Osteocyte (in vitro differentiated cells): ENCODE results near the gene AVEN. TPM values are rescaled to one million over a fixed set of nuclear protein-coding genes. Genes with fewer than 3 reads are reported as not detected.

Experiments used
- DNase-seq: peaks from one replicate; pipeline ENCODE4 v3.0.0; 2021; ENCODE audit warnings: mixed read lengths; ENCODE audit not compliant: unreplicated experiment; ENCODE audit errors: extremely low spot score
- H3K27ac Mint-ChIP-seq: one replicate; pipeline ENCODE4 v1.8.0; 2021; ENCODE audit warnings: mild to moderate bottlenecking, mixed read lengths; ENCODE audit not compliant: unreplicated experiment
- H3K27me3 Mint-ChIP-seq: one replicate; pipeline ENCODE4 v1.8.0; 2021; ENCODE audit warnings: mixed read lengths; ENCODE audit not compliant: unreplicated experiment
- H3K36me3 Mint-ChIP-seq: one replicate; pipeline ENCODE4 v1.8.0; 2021; ENCODE audit warnings: mixed read lengths; ENCODE audit not compliant: unreplicated experiment
- H3K4me1 Mint-ChIP-seq: one replicate; pipeline ENCODE4 v1.8.0; 2021; ENCODE audit warnings: mixed read lengths; ENCODE audit not compliant: unreplicated experiment
- H3K4me3 Mint-ChIP-seq: one replicate; pipeline ENCODE4 v1.8.0; 2021; ENCODE audit warnings: mild to moderate bottlenecking, moderate library complexity, mixed read lengths; ENCODE audit not compliant: unreplicated experiment
- H3K9me3 Mint-ChIP-seq: one replicate; pipeline ENCODE4 v1.8.0; 2021; ENCODE audit warnings: mixed read lengths; ENCODE audit not compliant: unreplicated experiment
- total RNA-seq: library from RNA; stranded (reverse); gene quantifications from 2 replicates; pipeline ENCODE4 v1.2.1, GENCODE V29; 2021
- TF ChIP-seq, protein P1 (sequence below): fragments of 200-600 bp; sonication (generic); IDR thresholded peaks from 2 replicates; pipeline ENCODE4 v1.5.0; 2021; ENCODE audit warnings: antibody characterized with exemption, mild to moderate bottlenecking, moderate library complexity

The AVEN gene
- total RNA-seq, 1 donor from 2014 or later: 12.5 TPM

GRCh38 chr15:33923446-33923845, 115.6 kb downstream of the AVEN start:
- no peaks in the 10 kb centered on the region for H3K27me3 Mint-ChIP-seq
- H3K4me1 Mint-ChIP-seq: peaks cover 3% of the 10 kb centered on the region
- H3K4me3 Mint-ChIP-seq: no peak overlapping the region
- TF ChIP-seq, protein P1, sequence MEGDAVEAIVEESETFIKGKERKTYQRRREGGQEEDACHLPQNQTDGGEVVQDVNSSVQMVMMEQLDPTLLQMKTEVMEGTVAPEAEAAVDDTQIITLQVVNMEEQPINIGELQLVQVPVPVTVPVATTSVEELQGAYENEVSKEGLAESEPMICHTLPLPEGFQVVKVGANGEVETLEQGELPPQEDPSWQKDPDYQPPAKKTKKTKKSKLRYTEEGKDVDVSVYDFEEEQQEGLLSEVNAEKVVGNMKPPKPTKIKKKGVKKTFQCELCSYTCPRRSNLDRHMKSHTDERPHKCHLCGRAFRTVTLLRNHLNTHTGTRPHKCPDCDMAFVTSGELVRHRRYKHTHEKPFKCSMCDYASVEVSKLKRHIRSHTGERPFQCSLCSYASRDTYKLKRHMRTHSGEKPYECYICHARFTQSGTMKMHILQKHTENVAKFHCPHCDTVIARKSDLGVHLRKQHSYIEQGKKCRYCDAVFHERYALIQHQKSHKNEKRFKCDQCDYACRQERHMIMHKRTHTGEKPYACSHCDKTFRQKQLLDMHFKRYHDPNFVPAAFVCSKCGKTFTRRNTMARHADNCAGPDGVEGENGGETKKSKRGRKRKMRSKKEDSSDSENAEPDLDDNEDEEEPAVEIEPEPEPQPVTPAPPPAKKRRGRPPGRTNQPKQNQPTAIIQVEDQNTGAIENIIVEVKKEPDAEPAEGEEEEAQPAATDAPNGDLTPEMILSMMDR: no peak
- no peaks in the 10 kb centered on the region for H3K36me3 Mint-ChIP-seq
- no peaks in the 10 kb centered on the region for H3K9me3 Mint-ChIP-seq
- no peak for DNase-seq
- H3K27ac Mint-ChIP-seq: no peak overlapping the region

DNA sequence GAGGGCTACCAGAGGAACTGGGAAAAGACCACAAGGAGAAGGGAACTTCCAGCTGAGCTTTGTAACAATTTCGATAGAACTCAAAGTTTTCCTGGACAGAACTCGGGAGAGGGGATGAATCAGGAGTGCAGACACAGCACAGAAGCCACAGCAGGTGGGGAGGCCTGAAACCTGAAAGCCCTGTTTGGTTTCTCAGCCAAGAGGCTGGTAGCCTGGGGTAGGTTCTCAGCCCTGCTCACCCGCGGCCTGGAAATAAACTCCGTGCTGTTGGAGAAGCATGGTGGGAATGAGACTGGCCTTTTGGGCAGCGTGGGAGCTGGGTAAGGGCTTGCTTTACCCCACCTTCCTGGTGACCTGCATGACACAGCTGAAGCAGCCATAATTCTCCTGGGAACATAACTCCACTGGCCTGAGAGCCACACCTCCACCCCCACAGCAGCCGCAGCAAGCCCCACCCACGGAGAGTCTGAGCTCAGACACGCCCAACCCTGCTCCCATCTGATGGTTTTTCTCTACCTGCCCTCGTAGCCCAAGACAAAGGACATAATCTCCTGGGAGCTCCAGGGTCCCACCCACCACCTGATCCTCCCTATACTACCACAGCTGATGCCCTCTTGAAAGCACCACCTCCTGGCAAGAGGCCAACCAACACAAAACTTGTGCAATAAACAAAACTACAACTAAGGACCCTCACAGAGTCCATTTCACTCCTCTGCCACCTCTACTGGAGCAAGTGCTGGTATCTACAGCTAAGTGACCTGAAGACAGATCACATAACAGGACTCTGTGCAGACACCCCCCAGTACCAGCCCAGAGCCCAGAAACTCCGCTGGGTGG, 123.2 kb downstream of the AVEN start:
- Mint-ChIP-seq H3K36me3 (no peaks in the 10 kb centered on the region), H3K4me1 (peaks cover 13% of the 10 kb centered on the region), H3K27ac (no peak overlapping the region), H3K9me3 (no peaks in the 10 kb centered on the region), H3K27me3 (no peaks in the 10 kb centered on the region), H3K4me3 (no peak overlapping the region)
- no peak for DNase-seq
- TF ChIP-seq, protein P1: no peak

- TF ChIP-seq, protein P1: no peak
- Mint-ChIP-seq H3K27me3 (no peaks in the 10 kb centered on the region), H3K4me3 (no peak overlapping the region), H3K9me3 (no peaks in the 10 kb centered on the region), H3K4me1 (peaks cover 29% of the 10 kb centered on the region), H3K36me3 (no peaks in the 10 kb centered on the region), H3K27ac (no peak overlapping the region)
- no peak for DNase-seq
These were observed 125.5 kb downstream of the AVEN start for GRCh38 chr15:33913459-33913858.

GRCh38 chr15:33912326-33912725, 126.7 kb downstream of the AVEN start:
- Mint-ChIP-seq H3K36me3 (no peaks in the 10 kb centered on the region), H3K4me3 (no peak overlapping the region), H3K9me3 (no peaks in the 10 kb centered on the region), H3K27me3 (no peaks in the 10 kb centered on the region), H3K4me1 (peaks cover 39% of the 10 kb centered on the region), H3K27ac (no peak overlapping the region)
- TF ChIP-seq, protein P1: no peak
- DNase-seq: no peak

- no peaks in the 10 kb centered on the region for H3K27me3 Mint-ChIP-seq
- TF ChIP-seq, protein P1: no peak
- no peak overlapping the region for H3K27ac Mint-ChIP-seq
- H3K4me3 Mint-ChIP-seq: no peak overlapping the region
- peaks cover 39% of the 10 kb centered on the region for H3K4me1 Mint-ChIP-seq
- H3K36me3 Mint-ChIP-seq: no peaks in the 10 kb centered on the region
- no peaks in the 10 kb centered on the region for H3K9me3 Mint-ChIP-seq
- DNase-seq: no peak
These were observed 128.3 kb downstream of the AVEN start for GRCh38 chr15:33910741-33911140.
